T-helper 1 cell treated with Interleukin-12 subunit alpha and Interleukin-12 subunit beta and Interleukin-4 antibody, amounts not matched to agents 30 ng/mL and 1 ng/mL, for 36 hours (primary cell): ENCODE data around the gene FAM180A. TPM values are rescaled to one million over a fixed set of nuclear protein-coding genes. Genes with fewer than 3 reads are reported as not detected.

Experiments used
- intact Hi-C: fragments of 100-400 bp; cut with micrococcal nuclease; formaldehyde crosslinking; loops from one replicate; pipeline ENCODE4 v1.15.1; 2024
- total RNA-seq: library from RNA; stranded (reverse); gene quantifications from 2 replicates; pipeline ENCODE4 v1.2.3, GENCODE V29; 2022

The FAM180A gene
- total RNA-seq, 1 donor from 2014 or later, result not detected

DNA sequence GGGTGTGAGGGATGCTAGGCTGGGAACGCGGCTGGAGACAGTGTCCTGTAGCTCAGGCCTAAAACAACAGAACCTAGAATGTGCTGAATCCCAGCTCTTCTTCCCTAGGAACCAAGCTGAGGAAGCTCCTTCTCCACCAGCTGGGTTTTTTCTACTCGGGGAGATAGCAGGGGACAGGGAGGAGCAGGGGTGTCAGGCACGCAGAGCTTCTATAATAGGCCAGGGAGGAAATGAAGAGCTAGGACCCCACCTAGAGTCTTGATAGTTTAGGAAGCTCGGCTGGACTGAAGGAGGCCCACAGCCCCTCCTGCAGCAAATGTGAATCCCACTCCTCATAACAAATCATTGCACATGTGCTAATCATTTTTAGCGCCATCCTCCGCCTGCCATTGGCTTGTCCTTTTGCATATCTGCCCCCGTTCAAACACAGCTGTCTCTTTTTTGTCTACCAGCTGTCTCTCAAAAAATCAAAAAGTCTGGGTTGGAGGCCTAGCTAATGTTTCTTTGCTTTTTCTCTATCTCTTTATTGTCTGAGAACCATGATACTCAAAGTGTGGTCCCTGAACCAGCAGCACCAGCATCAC is 24.1 kb upstream of the FAM180A start:
- intact Hi-C loops, result no loop called here

DNA sequence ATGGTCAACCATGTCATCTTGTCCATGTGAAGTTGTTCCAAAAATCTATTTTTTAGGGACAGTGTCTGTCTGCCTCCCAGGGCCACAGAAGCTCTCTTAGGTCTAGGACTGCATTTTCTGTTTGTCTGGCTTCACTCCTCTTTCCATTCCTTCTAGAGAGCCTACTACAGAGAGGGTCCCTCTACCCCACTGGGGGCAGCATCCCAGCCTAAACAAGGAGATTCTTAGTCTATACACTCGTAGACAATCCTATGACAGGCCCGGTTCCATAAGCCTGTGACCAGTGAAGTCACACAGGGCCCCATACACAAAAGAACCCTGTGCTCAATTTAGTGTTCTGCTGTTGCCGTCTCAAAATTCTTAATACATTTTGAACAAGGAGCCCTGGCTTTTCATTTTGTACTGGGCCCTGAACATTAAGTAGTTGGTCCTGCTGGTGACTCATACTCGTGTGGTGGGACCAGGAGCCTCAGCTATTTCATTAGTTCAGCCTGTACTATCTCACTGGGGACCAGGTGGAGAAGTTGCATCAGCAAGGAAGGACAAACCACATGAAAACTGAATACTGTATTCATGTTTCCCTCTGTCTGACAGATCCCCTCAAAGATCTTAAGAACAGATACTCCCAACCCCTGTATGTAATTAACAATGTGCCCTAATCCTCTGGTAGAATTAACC is 23.5 kb upstream of the FAM180A start:
- intact Hi-C loops, result no loop called here

DNA sequence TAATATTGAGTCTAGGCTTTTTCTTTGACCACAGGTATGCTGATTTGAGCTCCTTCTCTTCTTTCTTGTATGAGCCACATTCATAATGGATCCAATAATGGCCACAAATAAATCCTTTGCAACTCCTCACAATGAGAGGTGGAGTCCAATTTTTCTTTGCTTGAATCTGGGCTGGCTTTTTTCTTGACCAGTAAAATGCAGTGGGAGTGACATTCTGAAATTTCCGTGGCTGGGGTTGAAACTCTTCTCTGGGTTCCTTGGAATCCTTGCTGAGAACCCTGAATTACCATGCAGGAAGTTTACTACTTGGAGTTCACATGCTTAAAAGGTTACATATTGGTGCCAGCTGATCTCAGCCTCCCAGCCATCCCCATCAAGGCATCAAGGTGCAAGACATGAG is 22.4 kb upstream of the FAM180A start:
- intact Hi-C loops, result no loop called here

- intact Hi-C loops, result no loop called here
Measured at GRCh38 chr7:135770139-135770710, 21.6 kb upstream of the FAM180A start.

GRCh38 chr7:135769005-135769802 is 20.6 kb upstream of the FAM180A start:
- intact Hi-C loops, result no loop called here

- intact Hi-C loops, result no loop called here
Measured at GRCh38 chr7:135768467-135768866, 19.9 kb upstream of the FAM180A start.

DNA sequence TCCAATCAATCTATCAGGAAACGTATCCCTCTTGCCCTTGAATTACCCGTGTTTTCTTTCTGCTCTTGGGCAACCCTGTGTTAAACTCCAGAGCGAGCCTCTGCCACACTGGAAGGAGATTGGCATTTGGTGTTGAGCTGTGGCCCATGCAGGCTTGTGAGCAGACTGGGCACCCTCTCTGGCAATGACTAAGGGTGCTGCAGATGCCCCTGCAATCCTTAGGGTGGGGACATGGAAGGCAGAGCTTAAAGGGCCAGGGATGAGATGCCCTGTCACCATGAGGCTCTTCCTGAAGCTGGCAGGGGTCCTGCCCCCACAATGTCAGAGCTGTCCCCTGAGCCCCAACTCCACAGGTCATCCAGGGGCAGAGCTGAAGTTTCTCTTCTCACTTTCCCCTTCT is 19.5 kb upstream of the FAM180A start:
- intact Hi-C loops, result no loop called here

GRCh38 chr7:135763261-135763660 is 14.6 kb upstream of the FAM180A start:
- intact Hi-C loops, result no loop called here

GRCh38 chr7:135761751-135762488 is 13.3 kb upstream of the FAM180A start:
- intact Hi-C loops, result no loop called here

DNA sequence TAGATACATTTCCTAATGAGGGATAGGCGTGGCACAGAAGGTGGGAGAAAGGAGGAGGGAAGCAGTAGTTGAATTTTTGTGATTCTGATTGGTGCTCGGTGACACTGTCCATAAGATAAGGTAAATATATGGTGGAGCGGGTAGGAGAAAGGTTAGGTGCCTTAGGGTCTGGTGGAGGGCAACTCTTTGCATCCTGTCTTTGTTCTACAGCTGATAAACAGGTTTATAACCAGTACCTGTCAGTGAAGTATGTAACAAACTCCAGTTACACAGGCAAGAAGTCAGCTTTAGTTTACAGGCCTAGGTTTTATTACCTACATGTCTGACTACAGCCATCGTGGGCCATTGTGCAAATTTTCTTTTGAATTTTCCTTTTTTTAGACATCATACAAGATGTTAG is 10.9 kb upstream of the FAM180A start:
- intact Hi-C loops, result no loop called here

DNA sequence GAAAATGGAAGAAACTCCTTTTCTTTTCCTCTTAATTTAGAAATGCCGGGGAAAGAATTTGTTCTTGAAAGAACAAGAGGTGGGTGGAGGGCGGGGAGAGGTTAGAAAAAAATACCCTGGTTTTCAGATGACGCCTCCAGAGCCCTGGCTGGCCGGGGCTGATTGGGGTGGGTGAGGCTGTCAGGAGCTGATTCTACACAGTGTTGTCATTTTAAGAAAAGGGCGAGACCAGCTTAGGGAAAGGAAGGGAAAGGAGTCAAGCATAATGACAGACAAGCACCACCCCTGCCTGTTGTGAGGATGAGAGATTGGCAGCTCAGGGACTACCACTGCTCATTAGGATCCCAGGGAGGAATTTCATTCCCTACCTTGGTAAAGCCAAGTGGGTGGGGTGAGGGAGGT is 9.9 kb upstream of the FAM180A start:
- intact Hi-C loops, result no loop called here

- intact Hi-C loops, result no loop called here
Measured at GRCh38 chr7:135757719-135758411, 9.3 kb upstream of the FAM180A start.

DNA sequence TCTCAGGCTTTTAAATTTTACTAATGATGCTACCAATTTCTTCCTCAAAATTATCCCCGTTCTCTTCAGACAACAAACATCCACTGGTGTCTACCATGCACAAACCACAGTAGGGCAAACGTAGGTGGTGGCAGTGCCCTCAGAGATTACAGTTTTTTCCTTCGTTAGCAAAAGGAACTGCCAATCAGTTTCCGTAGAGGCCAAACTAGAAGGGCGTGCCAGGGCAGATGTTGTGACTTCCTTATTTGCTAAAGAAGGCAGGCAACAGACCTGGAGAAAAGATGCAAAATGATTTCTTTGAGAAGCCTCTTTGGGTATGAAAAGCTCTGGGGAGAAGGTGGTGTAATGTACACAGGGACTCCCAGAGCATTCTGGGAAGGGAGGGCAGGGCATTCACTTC is 7.6 kb upstream of the FAM180A start:
- intact Hi-C loops, result no loop called here

- intact Hi-C loops, result no loop called here
Measured at GRCh38 chr7:135755351-135755753, 6.7 kb upstream of the FAM180A start.

GRCh38 chr7:135753616-135754413 is 5.2 kb upstream of the FAM180A start:
- intact Hi-C loops, result no loop called here

DNA sequence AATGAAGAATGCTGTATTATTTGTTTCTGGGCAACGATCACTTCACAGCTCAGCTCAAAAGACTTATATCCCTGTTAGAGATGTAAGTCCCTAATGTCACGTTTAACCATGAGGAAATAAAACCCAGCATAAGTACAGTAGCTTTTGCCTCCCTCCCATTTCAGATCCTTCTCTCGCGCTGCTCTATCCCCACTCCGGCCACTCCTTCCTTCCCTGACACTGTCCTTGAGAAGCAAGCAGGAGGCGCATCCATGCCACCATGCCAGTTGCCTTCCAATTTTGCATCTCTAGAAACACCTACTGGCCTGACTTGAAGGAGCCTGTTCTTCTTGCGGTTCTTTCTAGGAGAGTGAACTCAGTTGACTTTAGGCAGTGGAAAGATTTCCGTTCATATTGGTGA is 1.2 kb downstream of the FAM180A start:
- intact Hi-C loops, result no loop called here

DNA sequence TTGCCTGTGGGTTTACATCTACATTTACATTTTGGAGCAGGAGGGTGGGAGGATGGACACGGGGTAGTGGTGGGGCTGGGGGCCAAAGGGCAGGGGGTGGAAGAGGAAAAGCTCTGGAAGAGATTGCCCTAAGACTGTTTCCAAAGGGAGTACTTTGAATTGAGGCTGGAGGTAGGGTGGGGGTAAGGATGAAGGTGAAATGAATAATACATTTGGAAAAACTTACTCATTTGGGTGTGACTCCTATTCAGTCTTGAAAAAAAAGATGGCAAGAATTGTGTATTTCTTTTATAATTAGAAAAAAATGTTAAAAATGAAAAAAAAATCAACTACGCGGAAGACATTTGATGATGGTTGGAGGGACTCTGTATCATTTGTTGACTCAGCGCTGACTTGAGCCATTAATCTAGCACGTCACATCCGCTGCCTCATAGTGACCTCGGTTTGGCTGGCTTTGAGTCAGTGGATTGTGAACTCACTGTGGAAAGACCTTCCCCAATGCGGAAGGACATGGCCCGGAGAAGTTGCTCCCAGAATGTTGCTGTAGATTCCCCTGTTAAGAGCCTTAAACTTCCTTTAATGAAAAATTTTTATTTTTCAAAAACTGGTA is 2.8 kb downstream of the FAM180A start:
- intact Hi-C loops, result no loop called here

DNA sequence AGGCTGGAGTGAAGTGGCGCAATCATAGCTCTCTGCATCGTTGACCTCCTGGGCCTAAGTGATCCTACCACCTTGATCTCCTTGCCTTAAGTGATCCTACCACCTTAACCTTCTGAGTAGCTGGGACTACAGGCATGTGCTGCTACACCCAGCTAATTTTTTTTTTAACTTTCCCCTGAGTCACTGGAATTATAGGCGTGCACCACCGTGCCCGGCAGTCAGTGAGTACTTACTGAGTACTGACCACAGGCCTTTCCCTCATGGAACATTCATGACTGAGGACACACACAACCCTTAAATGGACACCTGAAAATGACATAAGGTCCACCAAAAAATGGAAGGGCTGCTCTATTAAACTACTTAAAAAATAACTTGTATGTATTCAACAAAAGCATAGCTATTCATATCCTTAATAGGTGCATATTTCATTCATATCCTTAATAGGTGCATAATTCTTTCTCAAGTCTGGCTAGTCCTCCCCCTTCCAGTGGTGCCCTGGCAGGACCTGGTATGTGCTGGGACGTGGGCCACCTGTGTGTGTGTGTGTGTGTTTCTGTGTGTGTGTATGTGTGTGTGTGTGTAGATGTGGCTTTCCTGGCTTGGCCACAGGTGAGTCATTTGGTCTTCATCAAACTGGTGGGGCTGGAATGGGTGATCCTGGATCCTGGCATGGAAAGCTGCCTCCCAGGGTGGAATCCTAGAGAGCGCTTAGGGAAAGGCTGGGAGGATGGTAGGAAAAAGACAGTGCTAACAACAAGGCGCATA is 3.5 kb downstream of the FAM180A start:
- intact Hi-C loops, result no loop called here
